SK-N-SH (cell line): ENCODE results near the gene HEG1. TPM values are rescaled to one million over a fixed set of nuclear protein-coding genes. Genes with fewer than 3 reads are reported as not detected.

Source experiments
- CTCF ChIA-PET: fragments of 300-600, 350-600 bp; formaldehyde crosslinking; extraction: SDS; loops from one replicate; lab custom pipeline; 2021; lab: Yijun Ruan, JAX
- POLR2A ChIA-PET: fragments of 350-600 bp; sonication (Branson Sonifier 250); formaldehyde crosslinking; extraction: SDS; loops from one replicate; lab custom pipeline; 2020; ENCODE audit warnings: antibody characterized with exemption, inconsistent platforms; lab: Yijun Ruan, JAX
- DNase-seq: peaks from one replicate; pipeline ENCODE4 v3.0.0; 2012
- H2AFZ ChIP-seq: fragments of 200-600 bp; sonication (generic); 2 replicates; pipeline ENCODE4 v1.8.1; 2016; ENCODE audit warnings: antibody characterized with exemption, mild to moderate bottlenecking, low read depth
- H3F3A ChIP-seq: fragments of 200-600 bp; sonication (generic); replicated peaks from 2 replicates; pipeline ENCODE3; 2016; ENCODE audit warnings: antibody characterized with exemption, mild to moderate bottlenecking; ENCODE audit not compliant: insufficient read depth
- H3K27ac ChIP-seq, 2 experiments: fragments of 200-500 bp in 1 of 2; fragments of 200-600 bp in 1 of 2; sonication (Bioruptor generic) in 1 of 2; sonication (generic), shearing (Covaris generic) in 1 of 2; 2 replicates each; pipeline versions ENCODE4 v1.5.1 to v1.6.1; 2014 to 2016; ENCODE audit warnings: low read depth in 2 of 2, inconsistent platforms in 1 of 2, low read length in 1 of 2, mild to moderate bottlenecking in 1 of 2, mixed read lengths in 1 of 2
- H3K27me3 ChIP-seq: fragments of 200-600 bp; sonication (generic), shearing (Covaris generic); 2 replicates; pipeline ENCODE4 v1.6.1; 2016; ENCODE audit warnings: mixed run types; ENCODE audit not compliant: insufficient read depth
- H3K36me3 ChIP-seq, 2 experiments: fragments of 200-500 bp in 1 of 2; fragments of 200-600 bp in 1 of 2; sonication (Bioruptor generic) in 1 of 2; sonication (generic) in 1 of 2; replicated peaks in 1 of 2; 2 replicates each; pipeline versions ENCODE3 to v1.5.1; 2014 to 2016; ENCODE audit warnings: low read length in 1 of 2, mild to moderate bottlenecking in 1 of 2; ENCODE audit not compliant: insufficient read depth in 2 of 2, control insufficient read depth in 1 of 2
- H3K4me1 ChIP-seq, 2 experiments: fragments of 200-500 bp in 1 of 2; fragments of 200-600 bp in 1 of 2; sonication (Bioruptor generic) in 1 of 2; sonication (generic), shearing (Covaris generic) in 1 of 2; 2 replicates each; pipeline versions ENCODE4 v1.5.1 to v1.6.1; 2014 to 2016; ENCODE audit warnings: low read depth in 1 of 2, low read length in 1 of 2, mixed run types in 1 of 2; ENCODE audit not compliant: insufficient read depth in 2 of 2, control insufficient read depth in 1 of 2
- H3K4me2 ChIP-seq: fragments of 200-600 bp; sonication (generic), shearing (Covaris generic); 2 replicates; pipeline ENCODE4 v1.6.1; 2017; ENCODE audit warnings: mixed run types
- H3K4me3 ChIP-seq, 2 experiments: fragments of 200-500 bp in 1 of 2; fragments of 200-600 bp in 1 of 2; sonication (Bioruptor generic) in 1 of 2; sonication (generic), shearing (Covaris generic) in 1 of 2; 2 replicates each; pipeline versions ENCODE4 v1.5.1 to v1.8.1; 2014 to 2016; ENCODE audit warnings: low read depth in 2 of 2, inconsistent platforms in 1 of 2, low read length in 1 of 2, mild to moderate bottlenecking in 1 of 2, mixed read lengths in 1 of 2, moderate library complexity in 1 of 2
- H3K79me2 ChIP-seq: fragments of 200-600 bp; sonication (generic); 2 replicates; pipeline ENCODE4 v1.8.1; 2017; ENCODE audit warnings: mild to moderate bottlenecking; ENCODE audit not compliant: insufficient read depth
- H3K9ac ChIP-seq: fragments of 200-600 bp; sonication (generic); 2 replicates; pipeline ENCODE4 v1.6.1; 2017; ENCODE audit warnings: mixed run types
- H3K9me2 ChIP-seq: fragments of 200-600 bp; sonication (generic); 2 replicates; pipeline ENCODE4 v1.6.1; 2017; ENCODE audit warnings: mixed run types
- H3K9me3 ChIP-seq: fragments of 200-600 bp; sonication (generic); 2 replicates; pipeline ENCODE4 v1.6.1; 2017; ENCODE audit warnings: mixed run types, mild to moderate bottlenecking, moderate library complexity
- H4K20me1 ChIP-seq: fragments of 200-600 bp; sonication (generic); 2 replicates; pipeline ENCODE4 v1.6.1; 2017; ENCODE audit warnings: mild to moderate bottlenecking, mixed run types; ENCODE audit not compliant: insufficient read depth
- CHD2 ChIP-seq: fragments of 150-350 bp; IDR thresholded peaks from 2 replicates; pipeline ENCODE4 v1.6.1; 2018; ENCODE audit warnings: low read length; ENCODE audit not compliant: partially characterized antibody
- EZH2phosphoT487 ChIP-seq: fragments of 200-600 bp; sonication (generic); IDR thresholded peaks from 2 replicates; pipeline ENCODE4 v1.6.1; 2017; ENCODE audit warnings: low read depth, mixed run types, mild to moderate bottlenecking, antibody characterized with exemption, moderate library complexity, borderline replicate concordance
- FOSL2 ChIP-seq: IDR thresholded peaks from 2 replicates; pipeline ENCODE4 v1.4.0; 2012; ENCODE audit warnings: low read depth, mild to moderate bottlenecking, moderate library complexity, borderline replicate concordance
- FOXJ3 ChIP-seq: sonication (generic); formaldehyde crosslinking; IDR thresholded peaks from 2 replicates; pipeline ENCODE4 v1.5.1; 2020; ENCODE audit warnings: mild to moderate bottlenecking, missing genetic modification reagents
- GABPA ChIP-seq: IDR thresholded peaks from 2 replicates; pipeline ENCODE4 v1.4.0; 2012; ENCODE audit warnings: low read depth, mild to moderate bottlenecking
- GATA2 ChIP-seq: sonication (generic); formaldehyde crosslinking; IDR thresholded peaks from 2 replicates; pipeline ENCODE4 v1.5.0; 2020; ENCODE audit warnings: mild to moderate bottlenecking, missing genetic modification reagents
- JUND ChIP-seq: IDR thresholded peaks from 2 replicates; pipeline ENCODE4 v1.4.0; 2012
- MXI1 ChIP-seq: IDR thresholded peaks from 2 replicates; pipeline ENCODE4 v1.6.1; 2012; ENCODE audit warnings: mild to moderate bottlenecking, low read depth, low read length, improper control_type of control experiment
- NFIC ChIP-seq: IDR thresholded peaks from 2 replicates; pipeline ENCODE4 v1.4.0; 2012; ENCODE audit warnings: borderline replicate concordance
- POLR2AphosphoS5 ChIP-seq: IDR thresholded peaks from 2 replicates; pipeline ENCODE4 v1.6.1; 2012; ENCODE audit warnings: low read depth, low read length
- RAD21 ChIP-seq: IDR thresholded peaks from 2 replicates; pipeline ENCODE4 v1.6.1; 2012; ENCODE audit warnings: mild to moderate bottlenecking, low read length
- RCOR1 ChIP-seq: fragments of 150-350 bp; IDR thresholded peaks from 2 replicates; pipeline ENCODE4 v1.6.1; 2017; ENCODE audit warnings: antibody characterized with exemption, low read length
- SMC3 ChIP-seq: IDR thresholded peaks from 2 replicates; pipeline ENCODE4 v1.6.1; 2012; ENCODE audit warnings: low read depth, low read length, improper control_type of control experiment
- TEAD4 ChIP-seq: IDR thresholded peaks from 2 replicates; pipeline ENCODE4 v1.4.0; 2012; ENCODE audit warnings: mild to moderate bottlenecking, borderline replicate concordance; ENCODE audit not compliant: insufficient read depth
- WGBS: methylation state at CpG from one replicate; pipeline ENCODE4 v1.1.6; 2017; ENCODE audit warnings: low lambda C conversion rate; 5-methylcytosine and 5-hydroxymethylcytosine counted together
- polyA plus RNA-seq, 3 experiments: library from polyadenylated mRNA; depleted of rRNA; stranded (reverse); fragments of >200 nt; gene quantifications; 2 replicates each; pipeline ENCODE4 v1.2.3, GENCODE V29; 2012
- TF ChIP-seq, protein P1 (sequence below): IDR thresholded peaks from 2 replicates; pipeline ENCODE4 v1.6.1; 2012; ENCODE audit warnings: mild to moderate bottlenecking, low read depth, low read length, moderate library complexity
- TF ChIP-seq, protein P2 (sequence below): fragments of 150-350 bp; IDR thresholded peaks from 2 replicates; pipeline ENCODE4 v1.6.1; 2017; ENCODE audit warnings: antibody characterized with exemption, low read length, low read depth, borderline replicate concordance

Gene HEG1
- polyA plus RNA-seq, 1 of the 3 experiments (the other 2 are of a cell fraction): 27.7 TPM

DNA sequence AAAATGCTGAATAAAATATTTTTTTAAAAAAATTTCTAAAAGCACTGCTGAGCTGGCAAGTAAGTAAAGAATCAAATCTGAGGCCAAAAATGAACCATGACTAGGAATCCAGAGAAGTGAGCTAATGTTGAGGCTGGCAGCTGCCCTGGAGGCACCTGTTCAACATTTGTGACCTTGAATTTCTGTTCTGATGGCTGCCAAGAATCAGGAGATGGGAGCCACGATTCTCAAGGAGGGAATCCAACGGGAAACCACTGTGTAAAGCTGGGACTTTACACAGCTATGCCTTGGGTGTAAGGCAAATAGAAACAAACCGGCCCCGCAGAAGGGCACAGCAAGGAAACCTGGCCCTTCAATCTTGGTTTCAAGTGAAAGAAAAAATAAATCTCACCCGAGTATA lies 22.7 kb downstream of the HEG1 start:
- Histone ChIP-seq H3K9ac (no peak overlapping the region), H4K20me1 (peaks cover 10% of the 10 kb centered on the region; the same call in 1 of the 2 replicates), H3K4me3 (no peak overlapping the region), H3K79me2 (peaks cover 92% of the 10 kb centered on the region), H3K36me3 (peaks cover 11 to 23% of the 10 kb centered on the region in 2 experiments), H3K9me2 (no peaks in the 10 kb centered on the region), H3K27ac (no peak overlapping the region), H2AFZ (no peak overlapping the region), H3K9me3 (peaks cover 17% of the 10 kb centered on the region; the same call in 1 of the 2 replicates), H3F3A (peaks cover 9% of the 10 kb centered on the region), H3K27me3 (no peaks in the 10 kb centered on the region), H3K4me1 (peaks cover 7 to 8% of the 10 kb centered on the region in 2 experiments; a peak in 2 of 4 replicates), H3K4me2 (no peak overlapping the region)
- no peak for DNase-seq
- ChIA-PET CTCF (interaction anchor here (1.1 to 1.2 kb wide), 3 partner anchors 15 to 21 kb away, joined by 3 to 4 read pairs (median 3); no protein-coding TSS in a partner anchor), POLR2A (no interaction called here)
- WGBS: 90% methylated on average over 5 of the region's 5 CpGs
- TF ChIP-seq GATA2 (CRISPR knock-in tag) (no peak), NFIC (no peak), FOXJ3 (CRISPR knock-in tag) (no peak), RCOR1 (no peak), TEAD4 (no peak), RAD21 (no peak), JUND (no peak), EZH2phosphoT487 (no peak), MXI1 (no peak), CHD2 (no peak), GABPA (no peak), FOSL2 (no peak), POLR2AphosphoS5 (no peak), SMC3 (no peak)
- TF ChIP-seq, protein P1, sequence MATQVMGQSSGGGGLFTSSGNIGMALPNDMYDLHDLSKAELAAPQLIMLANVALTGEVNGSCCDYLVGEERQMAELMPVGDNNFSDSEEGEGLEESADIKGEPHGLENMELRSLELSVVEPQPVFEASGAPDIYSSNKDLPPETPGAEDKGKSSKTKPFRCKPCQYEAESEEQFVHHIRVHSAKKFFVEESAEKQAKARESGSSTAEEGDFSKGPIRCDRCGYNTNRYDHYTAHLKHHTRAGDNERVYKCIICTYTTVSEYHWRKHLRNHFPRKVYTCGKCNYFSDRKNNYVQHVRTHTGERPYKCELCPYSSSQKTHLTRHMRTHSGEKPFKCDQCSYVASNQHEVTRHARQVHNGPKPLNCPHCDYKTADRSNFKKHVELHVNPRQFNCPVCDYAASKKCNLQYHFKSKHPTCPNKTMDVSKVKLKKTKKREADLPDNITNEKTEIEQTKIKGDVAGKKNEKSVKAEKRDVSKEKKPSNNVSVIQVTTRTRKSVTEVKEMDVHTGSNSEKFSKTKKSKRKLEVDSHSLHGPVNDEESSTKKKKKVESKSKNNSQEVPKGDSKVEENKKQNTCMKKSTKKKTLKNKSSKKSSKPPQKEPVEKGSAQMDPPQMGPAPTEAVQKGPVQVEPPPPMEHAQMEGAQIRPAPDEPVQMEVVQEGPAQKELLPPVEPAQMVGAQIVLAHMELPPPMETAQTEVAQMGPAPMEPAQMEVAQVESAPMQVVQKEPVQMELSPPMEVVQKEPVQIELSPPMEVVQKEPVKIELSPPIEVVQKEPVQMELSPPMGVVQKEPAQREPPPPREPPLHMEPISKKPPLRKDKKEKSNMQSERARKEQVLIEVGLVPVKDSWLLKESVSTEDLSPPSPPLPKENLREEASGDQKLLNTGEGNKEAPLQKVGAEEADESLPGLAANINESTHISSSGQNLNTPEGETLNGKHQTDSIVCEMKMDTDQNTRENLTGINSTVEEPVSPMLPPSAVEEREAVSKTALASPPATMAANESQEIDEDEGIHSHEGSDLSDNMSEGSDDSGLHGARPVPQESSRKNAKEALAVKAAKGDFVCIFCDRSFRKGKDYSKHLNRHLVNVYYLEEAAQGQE: no peak
- TF ChIP-seq, protein P2, sequence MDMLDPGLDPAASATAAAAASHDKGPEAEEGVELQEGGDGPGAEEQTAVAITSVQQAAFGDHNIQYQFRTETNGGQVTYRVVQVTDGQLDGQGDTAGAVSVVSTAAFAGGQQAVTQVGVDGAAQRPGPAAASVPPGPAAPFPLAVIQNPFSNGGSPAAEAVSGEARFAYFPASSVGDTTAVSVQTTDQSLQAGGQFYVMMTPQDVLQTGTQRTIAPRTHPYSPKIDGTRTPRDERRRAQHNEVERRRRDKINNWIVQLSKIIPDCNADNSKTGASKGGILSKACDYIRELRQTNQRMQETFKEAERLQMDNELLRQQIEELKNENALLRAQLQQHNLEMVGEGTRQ: no peak
